ENCODE results near the gene ADORA2A.

Gene ADORA2A

DNA sequence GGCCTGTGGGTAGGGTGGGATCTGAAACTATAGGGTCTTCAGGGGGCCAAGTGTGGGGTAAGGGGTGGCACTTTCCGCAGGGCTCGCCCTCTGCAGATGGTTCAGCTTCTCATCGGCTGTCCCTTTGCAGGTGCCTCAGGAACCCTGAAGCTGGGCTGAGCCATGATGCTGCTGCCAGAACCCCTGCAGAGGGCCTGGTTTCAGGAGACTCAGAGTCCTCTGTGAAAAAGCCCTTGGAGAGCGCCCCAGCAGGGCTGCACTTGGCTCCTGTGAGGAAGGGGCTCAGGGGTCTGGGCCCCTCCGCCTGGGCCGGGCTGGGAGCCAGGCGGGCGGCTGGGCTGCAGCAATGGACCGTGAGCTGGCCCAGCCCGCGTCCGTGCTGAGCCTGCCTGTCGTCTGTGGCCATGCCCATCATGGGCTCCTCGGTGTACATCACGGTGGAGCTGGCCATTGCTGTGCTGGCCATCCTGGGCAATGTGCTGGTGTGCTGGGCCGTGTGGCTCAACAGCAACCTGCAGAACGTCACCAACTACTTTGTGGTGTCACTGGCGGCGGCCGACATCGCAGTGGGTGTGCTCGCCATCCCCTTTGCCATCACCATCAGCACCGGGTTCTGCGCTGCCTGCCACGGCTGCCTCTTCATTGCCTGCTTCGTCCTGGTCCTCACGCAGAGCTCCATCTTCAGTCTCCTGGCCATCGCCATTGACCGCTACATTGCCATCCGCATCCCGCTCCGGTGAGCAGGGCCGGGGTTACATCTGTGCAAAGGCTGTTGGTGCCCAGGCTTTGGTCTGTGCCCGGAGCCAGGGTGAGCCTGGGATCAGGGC, 5.8 kb downstream of the ADORA2A start:
- DNase-seq (ENCODE audit: low read depth), result no peak

DNA sequence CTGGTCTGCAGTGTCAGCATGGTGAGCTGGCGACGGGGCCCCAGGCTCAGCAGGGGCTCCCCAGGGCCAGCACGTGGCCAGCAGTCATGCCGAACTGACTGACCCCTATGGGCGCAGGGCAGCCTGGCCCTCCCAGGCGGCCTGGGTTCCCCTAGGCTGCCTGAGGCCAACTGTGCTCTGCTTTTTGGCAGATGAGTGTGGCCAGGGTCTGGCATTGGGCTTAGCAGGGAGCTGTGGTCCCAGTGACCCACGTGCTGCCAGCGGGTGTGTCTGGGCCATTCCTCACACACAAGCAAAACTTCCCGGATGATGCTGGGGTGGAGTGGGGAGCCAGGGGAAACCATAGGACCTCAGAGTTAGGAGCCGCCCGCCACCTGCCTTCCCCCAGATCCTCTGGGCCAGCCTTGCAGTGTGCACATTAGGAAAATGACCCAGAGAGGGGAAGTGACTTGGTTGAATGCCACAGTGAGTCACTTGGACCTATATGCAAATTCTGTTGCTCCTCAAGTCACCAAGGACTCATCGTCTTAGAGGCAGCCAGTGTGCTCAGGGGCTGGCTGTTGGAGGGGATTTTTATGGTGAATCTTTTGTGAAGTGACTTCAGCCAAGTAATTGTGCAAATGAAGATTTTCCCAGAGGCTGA, 6.5 kb downstream of the ADORA2A start:
- DNase-seq (ENCODE audit: low read depth), result no peak

DNA sequence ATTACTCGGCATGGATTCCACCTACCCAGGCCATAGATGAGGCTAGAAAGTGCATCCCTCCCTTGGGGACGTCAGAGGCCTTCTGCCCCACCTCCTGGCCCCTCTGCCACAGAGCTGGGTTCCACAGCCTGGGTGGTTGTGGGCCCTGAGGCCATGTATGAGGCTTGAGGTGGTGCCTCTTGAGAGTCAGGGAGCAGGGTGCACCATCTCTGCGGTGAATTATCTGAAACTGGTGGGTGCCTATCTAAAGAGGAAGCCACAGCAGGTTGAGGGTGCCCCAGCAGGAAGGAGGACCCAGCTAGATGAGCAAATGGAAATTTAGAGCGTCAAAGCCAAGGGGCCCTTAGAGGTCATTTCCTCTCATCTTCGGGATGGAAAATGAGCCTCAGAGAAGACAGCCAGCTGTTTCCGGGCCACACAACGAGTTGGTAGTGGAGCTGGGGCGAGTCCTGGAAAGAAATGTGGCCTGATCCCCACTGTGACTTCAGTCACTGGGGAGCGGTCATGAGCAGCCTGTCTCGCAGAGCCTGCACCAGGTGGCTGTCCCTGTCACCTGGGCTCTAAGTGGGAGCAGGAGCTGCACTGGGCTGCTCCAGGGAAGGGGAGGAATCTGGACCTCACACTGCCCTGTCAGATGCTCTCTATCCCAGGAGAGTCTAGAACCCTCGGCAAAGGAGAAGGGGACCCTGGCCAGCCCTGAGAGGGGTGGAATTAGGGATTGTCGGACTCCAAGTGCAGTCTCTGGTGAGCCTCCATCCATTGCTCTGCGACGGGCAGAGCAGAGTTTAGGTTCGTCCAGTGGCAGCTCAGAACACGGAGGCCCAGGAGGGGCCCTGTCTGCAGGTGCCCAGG, 7.3 kb downstream of the ADORA2A start:
- peak; percentile 52 for DNase-seq (ENCODE audit: low read depth)

DNA sequence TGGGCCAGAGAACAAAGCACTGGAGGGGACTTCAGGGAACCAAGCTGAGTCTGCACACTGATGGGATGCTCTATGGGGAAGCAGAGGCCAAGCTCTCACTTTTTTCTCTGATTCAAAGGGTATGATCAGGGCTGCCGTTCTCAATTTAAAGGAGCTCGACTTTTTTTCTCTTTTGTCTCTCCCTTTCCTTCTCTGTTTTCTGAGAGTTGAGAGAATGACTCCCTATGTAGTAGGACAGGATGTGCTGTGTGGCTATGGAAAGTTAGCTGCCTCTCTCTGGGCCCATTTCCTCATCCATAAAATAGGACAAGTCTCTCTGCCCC, 7.9 kb downstream of the ADORA2A start:
- no peak for DNase-seq (ENCODE audit: low read depth)

DNA sequence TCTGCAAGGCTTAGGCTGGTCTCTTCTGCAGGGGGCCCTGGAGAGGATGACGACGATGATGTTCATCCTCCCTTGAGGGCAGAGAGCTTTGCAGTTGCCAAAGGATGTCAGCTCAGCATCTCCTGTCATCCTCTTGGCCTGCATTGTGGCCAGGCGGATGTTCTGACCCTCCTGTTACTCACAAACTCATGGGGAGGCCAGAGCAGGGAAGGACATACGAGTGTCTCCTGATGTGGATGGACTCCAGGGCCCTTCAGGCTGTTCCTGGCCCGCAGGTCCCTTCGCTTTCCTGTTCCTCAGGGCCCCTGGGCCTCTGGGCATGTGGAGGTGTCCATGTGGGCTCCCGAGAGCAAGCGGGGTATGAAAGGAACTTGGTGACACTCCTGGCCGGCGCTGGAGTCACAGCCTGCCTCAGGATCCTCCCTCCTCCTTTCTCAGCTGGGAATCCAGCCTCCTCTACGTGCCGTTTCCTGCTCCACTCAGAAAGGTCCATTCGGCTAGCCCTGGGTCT, 8.5 kb downstream of the ADORA2A start:
- DNase-seq (ENCODE audit: low read depth), result no peak

DNA sequence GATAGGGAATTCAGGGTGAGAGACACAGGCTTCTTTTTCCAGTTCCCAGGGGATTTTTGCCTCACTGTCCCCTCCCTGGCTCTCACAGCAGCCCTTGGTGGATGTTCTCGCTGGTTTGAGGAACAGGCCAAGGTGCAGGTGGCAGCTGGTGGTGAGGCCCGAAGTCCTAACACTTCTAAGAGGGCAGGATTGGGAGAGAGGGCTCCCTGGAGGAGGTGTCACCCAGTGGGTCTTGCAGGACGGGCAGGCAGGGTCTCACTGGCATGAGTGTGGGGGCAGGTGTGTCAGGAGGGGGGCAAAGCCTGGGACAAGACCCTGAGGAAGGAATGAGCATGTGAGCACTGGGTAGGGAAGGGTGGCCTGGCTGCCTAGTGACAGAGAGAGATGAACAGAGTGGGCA, 9.2 kb downstream of the ADORA2A start:
- no peak for DNase-seq (ENCODE audit: low read depth)

DNA sequence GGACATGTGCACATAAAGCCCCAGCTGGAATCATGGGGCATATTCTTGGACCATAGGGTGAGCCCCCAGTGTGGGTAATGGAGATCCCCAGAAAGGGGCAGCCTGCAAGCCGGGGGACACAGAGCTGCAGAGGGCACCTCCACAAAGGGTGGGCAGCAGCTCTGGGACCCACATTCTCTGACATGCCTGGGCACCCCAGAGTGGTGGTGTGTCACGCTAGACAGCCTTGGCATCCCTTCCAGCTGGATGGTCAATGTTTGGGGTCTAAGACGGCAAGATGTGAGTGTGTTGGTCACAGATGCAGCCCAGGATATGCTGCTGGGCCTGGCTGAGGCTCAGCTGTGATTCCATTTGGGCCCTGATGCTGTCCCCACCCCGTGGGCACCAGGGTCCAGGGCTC, 9.7 kb downstream of the ADORA2A start:
- no peak for DNase-seq (ENCODE audit: low read depth)

DNA sequence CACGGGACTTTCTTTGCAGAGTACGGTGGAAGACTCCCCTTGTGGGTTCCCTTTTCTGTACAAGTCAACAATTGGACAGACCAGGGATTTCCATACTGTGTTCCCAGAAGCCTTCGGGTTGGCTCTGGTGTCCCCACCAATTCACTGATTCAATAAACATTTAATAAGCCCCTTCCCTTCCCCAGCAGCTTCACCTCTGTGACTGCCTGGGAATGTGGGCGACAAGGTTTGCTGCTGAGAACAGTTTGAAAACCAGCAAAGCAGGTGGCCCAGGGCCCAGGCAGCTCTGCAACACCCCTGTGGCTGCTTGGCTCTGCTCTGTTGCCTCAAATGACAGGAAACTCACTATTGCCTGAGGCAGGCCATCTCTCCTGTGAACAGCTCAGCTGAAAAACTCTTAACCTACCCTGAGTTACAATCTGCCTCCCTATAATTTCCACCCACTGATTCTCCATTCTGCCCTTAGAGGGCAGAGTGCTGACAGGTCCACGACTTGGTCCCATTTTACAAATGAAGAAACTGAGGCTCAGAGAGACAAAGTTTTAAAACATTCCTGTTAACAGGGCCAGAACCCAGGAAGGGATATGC, 10.4 kb downstream of the ADORA2A start:
- no peak for DNase-seq (ENCODE audit: low read depth)

DNA sequence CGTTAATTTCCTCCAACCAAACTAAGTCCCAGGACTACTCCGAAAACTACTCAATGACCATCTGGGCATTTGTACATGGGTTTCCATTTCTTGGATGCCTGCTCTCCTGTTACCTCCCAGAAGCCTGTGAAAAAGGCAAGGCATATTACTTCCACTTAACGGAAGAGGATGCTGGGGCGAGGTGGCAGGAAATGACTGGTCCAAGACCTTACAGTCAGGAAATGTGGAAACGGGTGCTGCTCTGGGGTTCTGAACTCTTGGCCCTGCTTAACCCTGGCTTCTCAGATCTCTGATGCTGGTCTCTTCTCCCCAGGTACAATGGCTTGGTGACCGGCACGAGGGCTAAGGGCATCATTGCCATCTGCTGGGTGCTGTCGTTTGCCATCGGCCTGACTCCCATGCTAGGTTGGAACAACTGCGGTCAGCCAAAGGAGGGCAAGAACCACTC, 12.9 kb downstream of the ADORA2A start:
- DNase-seq (ENCODE audit: low read depth), result no peak

DNA sequence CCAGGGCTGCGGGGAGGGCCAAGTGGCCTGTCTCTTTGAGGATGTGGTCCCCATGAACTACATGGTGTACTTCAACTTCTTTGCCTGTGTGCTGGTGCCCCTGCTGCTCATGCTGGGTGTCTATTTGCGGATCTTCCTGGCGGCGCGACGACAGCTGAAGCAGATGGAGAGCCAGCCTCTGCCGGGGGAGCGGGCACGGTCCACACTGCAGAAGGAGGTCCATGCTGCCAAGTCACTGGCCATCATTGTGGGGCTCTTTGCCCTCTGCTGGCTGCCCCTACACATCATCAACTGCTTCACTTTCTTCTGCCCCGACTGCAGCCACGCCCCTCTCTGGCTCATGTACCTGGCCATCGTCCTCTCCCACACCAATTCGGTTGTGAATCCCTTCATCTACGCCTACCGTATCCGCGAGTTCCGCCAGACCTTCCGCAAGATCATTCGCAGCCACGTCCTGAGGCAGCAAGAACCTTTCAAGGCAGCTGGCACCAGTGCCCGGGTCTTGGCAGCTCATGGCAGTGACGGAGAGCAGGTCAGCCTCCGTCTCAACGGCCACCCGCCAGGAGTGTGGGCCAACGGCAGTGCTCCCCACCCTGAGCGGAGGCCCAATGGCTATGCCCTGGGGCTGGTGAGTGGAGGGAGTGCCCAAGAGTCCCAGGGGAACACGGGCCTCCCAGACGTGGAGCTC, 13.5 kb downstream of the ADORA2A start:
- no peak for DNase-seq (ENCODE audit: low read depth)

DNA sequence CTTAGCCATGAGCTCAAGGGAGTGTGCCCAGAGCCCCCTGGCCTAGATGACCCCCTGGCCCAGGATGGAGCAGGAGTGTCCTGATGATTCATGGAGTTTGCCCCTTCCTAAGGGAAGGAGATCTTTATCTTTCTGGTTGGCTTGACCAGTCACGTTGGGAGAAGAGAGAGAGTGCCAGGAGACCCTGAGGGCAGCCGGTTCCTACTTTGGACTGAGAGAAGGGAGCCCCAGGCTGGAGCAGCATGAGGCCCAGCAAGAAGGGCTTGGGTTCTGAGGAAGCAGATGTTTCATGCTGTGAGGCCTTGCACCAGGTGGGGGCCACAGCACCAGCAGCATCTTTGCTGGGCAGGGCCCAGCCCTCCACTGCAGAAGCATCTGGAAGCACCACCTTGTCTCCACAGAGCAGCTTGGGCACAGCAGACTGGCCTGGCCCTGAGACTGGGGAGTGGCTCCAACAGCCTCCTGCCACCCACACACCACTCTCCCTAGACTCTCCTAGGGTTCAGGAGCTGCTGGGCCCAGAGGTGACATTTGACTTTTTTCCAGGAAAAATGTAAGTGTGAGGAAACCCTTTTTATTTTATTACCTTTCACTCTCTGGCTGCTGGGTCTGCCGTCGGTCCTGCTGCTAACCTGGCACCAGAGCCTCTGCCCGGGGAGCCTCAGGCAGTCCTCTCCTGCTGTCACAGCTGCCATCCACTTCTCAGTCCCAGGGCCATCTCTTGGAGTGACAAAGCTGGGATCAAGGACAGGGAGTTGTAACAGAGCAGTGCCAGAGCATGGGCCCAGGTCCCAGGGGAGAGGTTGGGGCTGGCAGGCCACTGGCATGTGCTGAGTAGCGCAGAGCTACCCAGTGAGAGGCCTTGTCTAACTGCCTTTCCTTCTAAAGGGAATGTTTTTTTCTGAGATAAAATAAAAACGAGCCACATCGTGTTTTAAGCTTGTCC, 14.3 kb downstream of the ADORA2A start:
- DNase-seq (ENCODE audit: low read depth), result no peak

DNA sequence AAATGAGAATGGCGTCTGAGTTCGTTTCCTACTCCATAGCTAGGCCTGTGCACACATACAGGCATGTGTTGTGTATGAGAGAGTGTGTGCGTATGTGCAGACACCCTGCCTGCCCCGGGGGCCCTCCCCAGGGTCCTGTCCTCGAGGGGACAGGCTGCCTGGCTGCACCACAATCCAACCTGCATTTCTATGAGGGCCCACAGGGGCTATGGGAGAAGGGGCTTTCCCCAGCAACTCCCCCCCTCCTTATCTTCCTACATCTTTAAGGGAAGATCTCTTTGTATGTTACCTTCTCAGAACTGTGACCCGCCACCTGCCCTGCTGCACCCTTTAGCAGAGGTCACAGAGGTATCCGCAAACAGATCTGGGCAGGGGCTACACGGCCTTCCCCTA, 14.9 kb downstream of the ADORA2A start:
- no peak for DNase-seq (ENCODE audit: low read depth)

DNA sequence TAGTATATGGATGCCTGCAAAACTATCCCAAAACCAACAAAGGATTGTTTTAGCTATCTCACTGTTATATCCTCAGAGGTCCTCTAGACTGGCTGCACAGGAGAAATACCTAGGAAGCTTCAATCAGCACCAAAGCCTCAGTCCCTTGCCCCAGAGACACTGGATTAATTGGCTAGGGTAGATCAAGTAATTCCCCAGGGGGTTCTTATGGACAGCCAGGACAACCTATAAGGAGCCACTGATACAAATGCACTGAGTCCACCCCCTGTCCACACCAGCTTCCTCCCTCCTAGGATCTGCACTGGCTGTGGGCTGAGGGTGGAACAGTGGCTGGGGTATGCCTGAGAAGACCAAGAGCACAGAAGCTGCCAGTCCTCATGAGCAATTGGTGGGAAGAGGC, 16.3 kb downstream of the ADORA2A start:
- no peak for DNase-seq (ENCODE audit: low read depth)

DNA sequence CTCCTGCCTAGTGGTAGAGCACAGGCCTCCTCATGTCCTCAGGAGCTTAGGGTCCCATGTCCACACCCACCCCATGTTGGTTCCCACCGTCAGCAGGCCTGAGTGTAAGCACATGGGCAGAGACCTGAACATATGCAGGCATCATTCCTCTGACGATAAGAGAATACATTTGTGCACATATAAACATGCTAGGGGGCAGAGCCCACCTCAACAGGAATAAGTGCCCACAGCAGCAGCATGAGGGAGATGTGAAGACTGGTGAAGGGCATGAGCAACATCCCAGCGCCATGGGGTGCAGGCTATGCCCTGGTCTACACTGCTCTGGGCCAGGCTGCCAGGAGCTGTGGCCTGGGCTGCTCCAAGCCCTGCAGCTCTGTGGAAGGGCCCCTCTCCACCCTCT, 16.9 kb downstream of the ADORA2A start:
- DNase-seq (ENCODE audit: low read depth), result no peak

DNA sequence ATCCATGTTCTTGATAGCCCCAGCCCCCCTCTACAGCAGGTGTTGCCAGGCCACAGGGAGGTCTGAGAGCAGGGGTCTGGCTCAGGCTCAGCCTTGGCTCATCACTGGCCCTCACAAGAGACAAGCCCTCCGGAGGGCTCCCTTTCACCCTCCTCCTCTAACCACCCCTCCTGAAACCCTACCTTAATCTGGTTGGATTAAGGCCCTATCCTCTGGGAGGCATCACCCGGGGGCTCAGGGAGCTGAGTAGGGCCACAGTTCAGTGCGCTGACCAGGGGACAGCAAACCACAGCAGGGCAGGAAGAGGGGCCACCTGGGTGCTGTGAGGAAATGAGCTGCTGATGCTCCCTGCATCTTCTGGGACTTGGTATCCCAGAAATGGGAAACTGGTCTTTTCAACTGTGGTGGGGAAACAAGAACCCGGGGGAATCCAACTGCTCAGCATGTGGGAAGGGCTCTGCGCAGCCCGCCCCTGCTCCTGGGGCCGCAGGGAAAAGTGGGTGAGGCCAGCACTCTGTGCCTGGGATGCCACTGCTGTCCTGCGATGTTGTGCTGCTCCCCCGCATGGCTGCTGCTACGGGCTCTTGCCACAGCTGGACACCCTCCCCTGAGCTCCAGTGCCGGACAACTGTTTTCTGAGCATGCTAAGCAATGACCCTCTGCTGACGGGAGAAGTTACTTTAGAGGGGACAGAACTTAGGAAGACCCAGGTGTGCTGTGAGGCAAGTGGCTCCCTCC, 17.5 kb downstream of the ADORA2A start:
- no peak for DNase-seq (ENCODE audit: low read depth)

DNA sequence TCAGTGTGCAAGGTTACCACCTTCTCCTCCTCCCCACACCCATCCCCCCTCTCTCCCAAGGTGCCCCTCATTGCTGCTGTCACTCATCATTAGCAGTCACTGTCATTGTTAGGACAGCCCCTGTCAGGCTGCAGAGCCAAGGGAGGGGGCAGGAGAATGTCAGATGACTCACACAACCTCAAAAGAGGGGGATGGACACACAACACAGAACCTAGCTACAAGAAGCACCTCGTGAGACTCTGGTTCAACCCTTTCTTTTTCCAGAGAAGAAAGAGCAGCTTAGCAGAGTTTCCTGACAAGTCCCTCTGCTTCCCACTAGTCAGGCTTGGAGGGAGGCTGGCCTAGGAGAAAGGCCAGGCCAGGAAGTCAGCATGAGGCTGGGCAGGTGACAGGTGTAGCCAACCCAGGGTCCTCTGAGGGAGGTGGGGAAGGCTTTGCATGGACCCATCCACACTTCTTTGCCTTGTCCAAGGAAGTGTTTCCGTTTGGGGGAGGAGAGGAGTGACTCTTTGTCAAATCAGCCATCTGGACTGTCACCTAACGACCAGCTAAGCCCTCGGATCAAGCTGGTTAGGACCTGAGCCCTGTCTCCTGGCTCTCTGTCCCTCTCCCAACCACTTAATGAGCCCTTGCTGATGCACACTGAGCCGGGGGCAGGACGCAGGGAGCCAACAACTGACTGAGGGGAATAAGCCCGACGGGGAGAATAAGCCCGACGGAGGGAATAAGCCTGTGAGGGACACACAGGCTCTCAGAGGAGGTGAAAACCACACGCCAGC, 18.3 kb downstream of the ADORA2A start:
- DNase-seq (ENCODE audit: low read depth), result no peak

DNA sequence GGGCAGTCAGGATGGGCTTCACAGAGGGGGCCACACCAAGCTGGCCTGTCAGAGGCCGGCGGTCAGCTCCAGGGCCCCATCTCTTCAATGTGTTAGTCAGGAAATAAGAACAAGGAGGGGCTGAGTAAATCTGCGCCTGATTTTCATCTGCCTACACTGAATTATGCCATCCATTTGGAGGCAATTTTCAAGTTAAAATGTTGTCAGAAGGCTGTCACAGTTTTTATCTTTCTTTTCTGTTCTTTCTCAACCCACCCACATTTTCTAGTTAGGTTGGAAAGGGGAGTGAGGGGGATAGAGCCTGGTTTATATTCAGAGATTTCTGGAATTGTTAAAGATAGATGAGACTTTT, 18.8 kb downstream of the ADORA2A start:
- no peak for DNase-seq (ENCODE audit: low read depth)

DNA sequence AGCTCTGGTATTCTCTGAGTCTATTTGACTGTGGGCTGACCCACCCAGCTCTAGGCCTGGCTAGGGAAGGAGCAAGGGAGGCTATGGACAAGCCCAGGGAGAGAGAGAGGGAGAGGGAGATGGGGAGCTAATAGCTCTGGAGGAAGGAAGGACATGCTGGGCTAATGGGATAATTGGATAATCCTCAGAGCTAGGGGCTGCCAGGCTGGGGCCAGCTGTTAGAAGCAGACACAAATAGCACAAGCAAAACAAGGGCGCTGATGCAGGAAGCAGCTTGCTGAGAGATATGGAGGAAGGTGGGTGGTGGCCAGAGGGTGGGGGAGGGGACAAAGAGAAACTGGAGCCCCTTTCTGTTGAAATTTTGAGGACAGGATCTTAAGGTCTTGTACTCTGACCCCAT, 23.2 kb downstream of the ADORA2A start:
- no peak for DNase-seq (ENCODE audit: low read depth)

DNA sequence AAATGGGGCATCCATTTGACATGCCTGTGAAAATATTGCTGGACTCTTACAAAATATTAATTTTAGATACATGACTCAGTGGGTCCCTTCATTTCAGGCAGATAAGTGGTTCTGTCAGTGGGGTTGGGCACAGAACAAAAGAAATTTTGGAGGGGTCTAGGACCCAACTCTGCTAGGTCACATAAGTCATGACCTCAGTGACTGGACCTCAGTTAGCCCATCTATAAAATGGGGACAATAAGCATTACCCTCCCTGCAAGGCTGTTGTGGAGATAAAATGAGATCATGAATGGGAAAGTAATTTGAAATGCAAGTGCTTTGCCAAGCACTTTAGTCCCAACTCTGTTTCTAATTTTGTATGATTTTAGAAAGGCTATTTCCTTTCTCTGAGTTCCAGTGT, 23.8 kb downstream of the ADORA2A start:
- no peak for DNase-seq (ENCODE audit: low read depth)
